Stimulated activated effector memory CD8-positive, alpha-beta T cell treated with anti-CD3 and anti-CD28 coated beads, Interleukin-12 subunit alpha, Interleukin-12 subunit beta, amount 100 ng/mL, for 72 hours (primary cell): Measurements from ENCODE around the gene GAGE12J.
"Not testable (repeated sequence)": the region's sequence is repeated elsewhere in the genome, so short reads cannot be mapped to it uniquely, and the experiment has no call there.

Source experiments
- ATAC-seq: fragments of 150-1000 bp; cut with Tn5 transposase; 2 replicates; pipeline ENCODE4 v1.10.0; 2021
- DNase-seq, 2 donors: peaks; one replicate each; pipeline ENCODE4 v3.0.0; 2021 to 2022; ENCODE audit warnings: low spot score in 2 of 2
- H3K27ac Mint-ChIP-seq: one replicate; pipeline ENCODE4 v1.8.0; 2022; ENCODE audit warnings: mild to moderate bottlenecking, mixed read lengths
- H3K36me3 Mint-ChIP-seq: one replicate; pipeline ENCODE4 v1.8.0; 2022; ENCODE audit warnings: mild to moderate bottlenecking, mixed read lengths
- H3K4me1 Mint-ChIP-seq: one replicate; pipeline ENCODE4 v1.8.0; 2022; ENCODE audit warnings: mixed read lengths
- H3K4me3 Mint-ChIP-seq: one replicate; pipeline ENCODE4 v1.8.0; 2022; ENCODE audit warnings: mild to moderate bottlenecking, mixed read lengths
- H3K9me3 Mint-ChIP-seq: one replicate; pipeline ENCODE4 v1.8.0; 2022; ENCODE audit warnings: mixed read lengths

Gene GAGE12J

GRCh38 chrX:49292400-49293362 is 29.2 kb upstream of the GAGE12J start:
- DNase-seq (no peak), ATAC-seq (peak; percentile 50)
- H3K36me3 Mint-ChIP-seq, result no peaks in the 10 kb centered on the region
- peak overlapping the region; percentile 89 for H3K27ac Mint-ChIP-seq
- no peak overlapping the region for H3K4me3 Mint-ChIP-seq
- peaks cover 25% of the 10 kb centered on the region for H3K4me1 Mint-ChIP-seq
- H3K9me3 Mint-ChIP-seq, result no peaks in the 10 kb centered on the region

DNA sequence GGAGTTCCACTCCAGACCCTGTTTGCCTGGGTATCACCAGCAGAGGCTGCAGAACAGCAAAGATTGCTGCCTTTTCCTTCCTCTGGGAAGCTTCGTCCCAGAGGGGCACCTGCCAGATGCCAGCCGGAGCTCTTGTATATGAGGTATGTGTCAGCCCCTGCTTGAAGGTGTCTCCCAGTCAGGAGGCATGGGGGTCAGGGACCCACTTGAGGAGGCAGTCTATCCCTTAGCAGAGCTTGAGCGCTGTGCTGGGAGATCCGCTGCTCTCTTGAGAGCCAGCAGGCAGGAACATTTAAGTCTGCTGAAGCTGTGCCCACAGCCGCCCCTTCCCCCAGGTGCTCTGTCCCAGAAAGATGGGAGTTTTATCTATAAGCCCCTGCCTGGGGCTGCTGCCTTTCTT is 22.5 kb upstream of the GAGE12J start:
- not testable (repeated sequence) for H3K4me1 Mint-ChIP-seq, H3K4me3 Mint-ChIP-seq, DNase-seq, H3K27ac Mint-ChIP-seq, ATAC-seq, H3K36me3 Mint-ChIP-seq, H3K9me3 Mint-ChIP-seq

DNA sequence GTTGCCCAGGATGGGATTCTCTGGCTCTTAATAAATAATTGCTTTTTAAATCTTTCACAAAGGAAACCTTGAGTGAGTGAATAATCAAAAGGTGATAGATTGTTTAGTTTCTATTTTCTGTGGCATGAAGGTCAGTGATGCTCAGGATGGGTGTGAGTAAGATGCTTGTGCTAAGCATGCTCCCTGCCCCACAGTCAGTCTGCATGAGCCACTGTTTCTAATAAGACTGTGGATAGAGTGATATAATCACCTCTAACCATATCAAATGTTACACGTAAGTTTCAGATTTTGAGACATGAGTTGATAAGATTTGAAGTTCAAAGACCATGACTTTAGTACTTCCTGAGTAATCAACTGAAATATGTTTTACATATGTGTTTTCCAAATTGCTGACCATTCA is 21.1 kb upstream of the GAGE12J start:
- Mint-ChIP-seq H3K36me3 (no peaks in the 10 kb centered on the region), H3K27ac (no peak overlapping the region), H3K9me3 (no peaks in the 10 kb centered on the region), H3K4me1 (no peaks in the 10 kb centered on the region), H3K4me3 (no peak overlapping the region)
- DNase-seq, result no peak
- no peak for ATAC-seq

- H3K36me3 Mint-ChIP-seq, result no peaks in the 10 kb centered on the region
- no peak within 1 kb of the TSS for H3K27ac Mint-ChIP-seq
- no peak within 1 kb of the TSS for H3K4me3 Mint-ChIP-seq
- ATAC-seq (no peak), DNase-seq (no peak)
- H3K9me3 Mint-ChIP-seq, result no peaks in the 10 kb centered on the region
- peaks cover 3% of the 10 kb centered on the region for H3K4me1 Mint-ChIP-seq
Measured at GRCh38 chrX:49303346-49303745, 18.5 kb upstream of the GAGE12J start, which contains the start of gene GAGE10. TSS of gene GAGE10 (plus strand) at chrX:49303646. CDS start at chrX:49304860, 1,214 bp downstream.

DNA sequence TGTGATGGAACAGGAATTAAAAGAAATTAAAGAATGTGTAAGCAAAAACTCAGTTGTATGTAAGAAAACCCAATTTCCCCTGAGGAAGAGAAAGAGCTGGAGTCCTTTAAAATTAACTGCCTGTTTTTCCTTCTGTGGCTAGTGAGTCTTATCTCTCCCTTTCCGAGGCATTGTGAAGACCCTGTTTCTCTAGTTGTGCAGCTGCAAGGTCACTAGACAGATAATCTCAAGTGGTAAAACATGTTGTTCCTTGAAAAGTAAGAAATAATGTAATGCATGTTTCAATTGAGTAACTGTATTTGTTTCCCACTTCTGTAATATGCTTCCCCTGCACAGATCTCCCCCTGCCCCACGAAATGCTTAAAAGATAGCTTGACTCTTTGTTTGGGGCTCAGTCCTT is 14.1 kb upstream of the GAGE12J start:
- H3K4me1 Mint-ChIP-seq, result peaks cover 25% of the 10 kb centered on the region
- H3K4me3 Mint-ChIP-seq, H3K27ac Mint-ChIP-seq: not testable (repeated sequence)

DNA sequence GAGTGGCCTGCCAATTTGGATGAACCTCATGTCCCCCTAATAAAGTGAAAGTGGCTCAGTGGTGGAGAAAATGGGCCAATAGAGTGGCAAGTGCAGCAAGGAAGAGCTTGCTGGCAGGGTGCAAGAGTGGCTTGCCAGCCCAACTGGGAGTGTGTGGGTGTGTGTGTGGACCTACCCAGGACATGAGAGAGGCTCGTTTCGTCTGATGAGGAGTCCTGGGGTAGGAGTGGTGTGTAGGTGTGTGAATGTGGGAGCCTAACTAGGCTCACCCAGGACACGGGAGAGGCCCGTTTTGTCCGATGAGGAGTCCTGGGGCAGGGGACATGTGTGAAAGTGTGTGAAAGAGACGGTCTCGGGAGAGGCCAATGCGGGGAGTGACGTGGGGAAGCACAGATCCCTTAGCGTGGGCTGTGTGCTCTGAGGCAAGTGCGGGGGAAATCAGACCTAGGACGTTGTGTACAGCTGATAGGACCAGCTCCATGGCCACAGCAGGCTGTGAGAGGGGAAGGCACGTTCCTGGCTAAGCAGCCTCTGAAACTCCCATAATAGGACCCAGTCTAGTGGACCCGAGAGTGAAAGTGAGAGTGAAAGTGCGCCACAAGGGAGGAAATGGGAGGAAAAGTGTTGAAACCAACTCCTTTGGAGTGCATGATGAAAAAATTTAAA is 13.1 kb upstream of the GAGE12J start:
- ATAC-seq, result no peak
- Mint-ChIP-seq H3K9me3 (no peaks in the 10 kb centered on the region), H3K4me1 (peaks cover 25% of the 10 kb centered on the region), H3K36me3 (no peaks in the 10 kb centered on the region), H3K27ac (peak overlapping the region; percentile 55), H3K4me3 (peak overlapping the region; percentile 72)
- no peak for DNase-seq

More for the DNA sequence above, 14.1 kb upstream of the GAGE12J start:
- not testable (repeated sequence) for H3K9me3 Mint-ChIP-seq, DNase-seq, H3K36me3 Mint-ChIP-seq, ATAC-seq

DNA sequence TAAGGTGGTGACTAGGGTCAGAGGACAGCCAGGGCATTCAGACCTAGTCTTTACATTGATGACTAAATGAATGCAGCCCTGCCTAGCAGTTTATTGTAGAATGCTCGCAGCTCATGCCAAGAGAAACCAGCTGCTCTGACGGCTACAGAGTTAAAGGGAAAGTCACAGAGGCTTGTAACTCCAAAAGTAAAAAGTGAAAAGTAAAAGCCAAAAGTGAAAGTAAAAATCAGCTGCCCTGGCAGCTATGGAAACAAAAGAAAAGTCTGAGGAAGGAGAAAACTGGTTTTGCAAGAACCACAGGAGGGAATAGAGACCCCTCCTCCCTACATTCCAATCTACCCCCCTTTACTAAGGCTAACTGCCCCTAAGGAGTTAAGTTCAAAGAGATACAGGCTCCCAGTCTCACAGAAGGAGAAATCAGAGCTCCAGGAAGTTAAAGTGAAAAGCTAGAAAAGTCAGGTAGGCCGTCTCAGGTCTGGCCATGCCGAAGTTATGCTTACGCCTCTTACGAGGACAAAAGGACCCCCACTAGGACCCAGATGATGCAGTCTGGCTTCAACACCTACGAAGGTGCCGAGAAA is 12.3 kb upstream of the GAGE12J start:
- H3K36me3 Mint-ChIP-seq, result no peaks in the 10 kb centered on the region
- no peaks in the 10 kb centered on the region for H3K9me3 Mint-ChIP-seq
- peak overlapping the region; percentile 55 for H3K27ac Mint-ChIP-seq
- no peak for DNase-seq
- ATAC-seq, result no peak
- peak overlapping the region; percentile 72 for H3K4me3 Mint-ChIP-seq
- H3K4me1 Mint-ChIP-seq, result peaks cover 25% of the 10 kb centered on the region

GRCh38 chrX:49310371-49310770 is 11.5 kb upstream of the GAGE12J start:
- Mint-ChIP-seq H3K27ac (no peak overlapping the region), H3K36me3 (no peaks in the 10 kb centered on the region), H3K4me1 (peaks cover 25% of the 10 kb centered on the region), H3K4me3 (no peak overlapping the region), H3K9me3 (no peaks in the 10 kb centered on the region)
- ATAC-seq, result no peak
- DNase-seq, result no peak

DNA sequence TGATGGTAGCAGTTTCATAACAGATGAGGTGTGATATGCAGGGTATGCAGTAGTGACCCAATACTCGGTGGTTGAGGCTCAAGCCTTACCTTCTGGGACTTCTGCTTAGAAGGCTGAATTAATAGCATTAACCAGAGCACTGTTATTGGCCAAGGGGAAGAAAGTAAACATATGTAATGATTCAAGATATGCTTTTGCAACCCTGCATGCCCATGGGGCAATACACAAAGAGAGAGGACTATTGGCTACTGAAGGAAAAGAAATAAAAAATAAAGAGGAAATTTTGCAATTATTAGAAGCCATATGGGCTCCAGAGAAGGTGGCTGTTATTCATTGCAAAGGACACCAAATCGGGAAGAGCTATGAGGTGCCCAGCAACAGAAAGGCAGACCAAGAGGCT is 9.7 kb upstream of the GAGE12J start:
- Mint-ChIP-seq H3K4me3 (no peak overlapping the region), H3K36me3 (no peaks in the 10 kb centered on the region), H3K27ac (no peak overlapping the region), H3K4me1 (peaks cover 25% of the 10 kb centered on the region), H3K9me3 (no peaks in the 10 kb centered on the region)
- DNase-seq (no peak), ATAC-seq (no peak)

- Mint-ChIP-seq H3K9me3 (no peaks in the 10 kb centered on the region), H3K4me1 (no peaks in the 10 kb centered on the region), H3K36me3 (no peaks in the 10 kb centered on the region), H3K4me3 (no peak overlapping the region), H3K27ac (no peak overlapping the region)
- ATAC-seq, result no peak
- DNase-seq, result no peak
Measured at GRCh38 chrX:49316085-49316484, 5.8 kb upstream of the GAGE12J start.

DNA sequence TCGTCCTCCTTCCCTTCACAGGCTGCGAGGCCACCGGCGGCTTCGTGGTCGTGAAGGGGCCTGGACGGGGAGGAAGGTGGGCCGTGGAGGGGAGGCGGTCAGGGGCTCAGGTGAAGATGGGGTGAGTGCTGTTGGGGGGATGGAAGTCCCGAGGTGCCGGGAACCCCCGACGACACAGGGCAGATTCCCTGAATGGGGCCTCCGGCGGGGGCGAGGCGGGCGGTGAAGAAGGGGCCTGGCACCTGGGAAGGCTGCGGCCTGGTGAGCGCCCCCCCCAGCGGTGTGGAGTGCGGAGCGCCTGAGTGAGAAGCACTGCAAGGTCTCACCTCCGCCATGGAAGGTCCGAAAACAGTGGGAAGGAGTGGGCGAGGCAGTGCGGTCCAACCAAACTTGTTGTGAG is 429 bp downstream of the GAGE12J start:
- not testable (repeated sequence) for H3K9me3 Mint-ChIP-seq, DNase-seq, H3K36me3 Mint-ChIP-seq, H3K4me3 Mint-ChIP-seq, ATAC-seq, H3K27ac Mint-ChIP-seq, H3K4me1 Mint-ChIP-seq

DNA sequence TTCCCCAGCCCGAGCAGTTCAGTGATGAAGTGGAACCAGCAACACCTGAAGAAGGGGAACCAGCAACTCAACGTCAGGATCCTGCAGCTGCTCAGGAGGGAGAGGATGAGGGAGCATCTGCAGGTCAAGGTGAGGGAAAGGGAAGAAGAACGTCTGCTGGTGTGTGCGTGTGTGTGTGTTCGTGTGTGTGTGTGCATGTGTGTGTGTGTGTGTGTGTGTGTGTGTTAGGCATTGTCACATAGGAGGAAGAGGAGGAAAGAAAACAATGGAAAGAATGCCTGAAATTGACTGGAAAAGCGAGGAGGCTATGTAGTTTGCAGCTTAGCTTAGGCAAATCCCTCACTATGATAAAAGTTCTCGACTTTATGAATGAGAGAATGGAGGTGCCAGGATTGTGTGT is 1.9 kb downstream of the GAGE12J start:
- not testable (repeated sequence) for H3K4me3 Mint-ChIP-seq, H3K9me3 Mint-ChIP-seq, ATAC-seq, DNase-seq, H3K36me3 Mint-ChIP-seq, H3K27ac Mint-ChIP-seq, H3K4me1 Mint-ChIP-seq

DNA sequence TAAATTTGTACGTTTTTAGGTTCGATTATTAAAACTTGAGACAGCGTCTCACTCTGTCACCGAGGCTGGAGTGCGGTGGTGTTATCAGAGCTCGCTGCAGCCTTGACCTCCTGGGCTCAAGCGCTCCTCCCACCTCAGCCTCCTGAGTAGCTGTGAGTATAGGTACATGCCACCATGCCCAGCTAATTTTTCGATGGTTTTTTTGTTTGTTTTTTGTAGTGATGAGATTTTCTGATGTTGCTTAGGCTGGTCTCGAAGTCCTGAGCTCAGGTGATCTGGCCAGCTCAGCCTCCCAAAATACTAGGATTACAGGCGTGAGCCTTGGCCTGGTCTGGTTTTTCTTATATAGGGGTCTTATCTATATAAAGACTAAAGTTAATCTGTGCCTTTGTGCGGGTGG is 8.6 kb downstream of the GAGE12J start:
- H3K4me3 Mint-ChIP-seq, result not testable (repeated sequence)

DNA sequence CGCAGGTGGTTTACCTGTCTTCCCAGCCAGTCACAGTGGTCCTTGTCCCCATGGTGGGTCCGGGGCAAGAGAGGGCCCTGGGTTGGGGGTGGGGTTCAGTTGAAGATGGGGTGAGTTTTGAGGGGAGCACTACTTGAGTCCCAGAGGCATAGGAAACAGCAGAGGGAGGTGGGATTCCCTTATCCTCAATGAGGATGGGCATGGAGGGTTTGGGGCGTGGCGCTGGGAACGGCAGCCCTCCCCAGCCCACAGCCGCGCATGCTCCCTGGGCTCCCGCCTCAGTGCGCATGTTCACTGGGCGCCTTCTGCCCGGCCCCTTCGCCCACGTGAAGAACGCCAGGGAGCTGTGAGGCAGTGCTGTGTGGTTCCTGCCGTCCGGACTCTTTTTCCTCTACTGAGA is 9.4 kb downstream of the GAGE12J start, which contains the start of gene GAGE13:
TSS of gene GAGE13 (plus strand) at position 301 of the 400 bp plus-strand sequence. CDS start 1,156 bp downstream, outside the sequence.
- H3K4me3 Mint-ChIP-seq, H3K4me1 Mint-ChIP-seq, DNase-seq, ATAC-seq, H3K36me3 Mint-ChIP-seq, H3K27ac Mint-ChIP-seq, H3K9me3 Mint-ChIP-seq: not testable (repeated sequence)

More for the DNA sequence above, 8.6 kb downstream of the GAGE12J start:
- not testable (repeated sequence) for H3K27ac Mint-ChIP-seq, H3K4me1 Mint-ChIP-seq, ATAC-seq, H3K36me3 Mint-ChIP-seq, DNase-seq, H3K9me3 Mint-ChIP-seq

DNA sequence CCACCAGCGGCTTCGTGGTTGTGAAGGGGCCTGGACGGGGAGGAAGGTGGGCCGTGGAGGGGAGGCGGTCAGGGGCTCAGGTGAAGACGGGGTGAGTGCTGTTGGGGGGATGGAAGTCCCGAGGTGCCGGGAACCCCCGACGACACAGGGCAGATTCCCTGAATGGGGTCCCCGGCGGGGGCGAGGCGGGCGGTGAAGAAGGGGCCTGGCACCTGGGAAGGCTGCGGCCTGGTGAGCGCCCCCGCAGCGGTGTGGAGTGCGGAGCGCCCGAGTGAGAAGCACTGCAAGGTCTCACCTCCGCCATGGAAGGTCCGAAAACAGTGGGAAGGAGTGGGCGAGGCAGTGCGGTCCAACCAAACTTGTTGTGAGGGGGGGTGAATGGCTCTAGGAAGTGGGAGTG is 10.0 kb downstream of the GAGE12J start:
- not testable (repeated sequence) for ATAC-seq, H3K27ac Mint-ChIP-seq, H3K4me1 Mint-ChIP-seq, H3K4me3 Mint-ChIP-seq, H3K9me3 Mint-ChIP-seq, H3K36me3 Mint-ChIP-seq
- DNase-seq, result peak in 1 of 2 donors; percentile 49
